ENCODE measurements around the gene NGFR. TPM values are rescaled to one million over a fixed set of nuclear protein-coding genes. Genes with fewer than 3 reads are reported as not detected.

Gene NGFR
- total RNA-seq, 2 donors from 2014 or later: not detected

- Mint-ChIP-seq H3K36me3 (no peaks in the 10 kb centered on the region), H3K9me3 (no peaks in the 10 kb centered on the region), H3K27ac (no peak overlapping the region)
- DNase-seq (ENCODE audit: low spot score in 2 of 2) (no peak), ATAC-seq (no peak)
Measured at GRCh38 chr17:49506282-49506681, 11.2 kb downstream of the NGFR start.

GRCh38 chr17:49508061-49508865 lies 13.2 kb downstream of the NGFR start:
- no peaks in the 10 kb centered on the region for H3K36me3 Mint-ChIP-seq
- DNase-seq (ENCODE audit: low spot score in 2 of 2) (no peak), ATAC-seq (no peak)
- H3K27ac Mint-ChIP-seq: no peak overlapping the region
- no peaks in the 10 kb centered on the region for H3K9me3 Mint-ChIP-seq

- Mint-ChIP-seq H3K36me3 (no peaks in the 10 kb centered on the region), H3K9me3 (no peaks in the 10 kb centered on the region), H3K27ac (no peak overlapping the region)
- DNase-seq (ENCODE audit: low spot score in 2 of 2) (no peak), ATAC-seq (no peak)
Measured at GRCh38 chr17:49508866-49509587, 13.9 kb downstream of the NGFR start.

GRCh38 chr17:49509588-49509917 lies 14.5 kb downstream of the NGFR start:
- no peak overlapping the region for H3K27ac Mint-ChIP-seq
- ATAC-seq: no peak
- no peak for DNase-seq (ENCODE audit: low spot score in 2 of 2)
- no peaks in the 10 kb centered on the region for H3K9me3 Mint-ChIP-seq
- H3K36me3 Mint-ChIP-seq: no peaks in the 10 kb centered on the region

- Mint-ChIP-seq H3K36me3 (no peaks in the 10 kb centered on the region), H3K9me3 (no peaks in the 10 kb centered on the region), H3K27ac (no peak overlapping the region)
- DNase-seq (ENCODE audit: low spot score in 2 of 2) (no peak), ATAC-seq (no peak)
Measured at GRCh38 chr17:49510059-49510719, 15.1 kb downstream of the NGFR start.

GRCh38 chr17:49510720-49511110 lies 15.6 kb downstream of the NGFR start:
- no peak overlapping the region for H3K27ac Mint-ChIP-seq
- DNase-seq (ENCODE audit: low spot score in 2 of 2) (no peak), ATAC-seq (no peak)
- no peaks in the 10 kb centered on the region for H3K36me3 Mint-ChIP-seq
- no peaks in the 10 kb centered on the region for H3K9me3 Mint-ChIP-seq

GRCh38 chr17:49511810-49512209 lies 16.7 kb downstream of the NGFR start:
- no peak for DNase-seq (ENCODE audit: low spot score in 2 of 2)
- H3K9me3 Mint-ChIP-seq: no peaks in the 10 kb centered on the region
- no peak for ATAC-seq
- no peak overlapping the region for H3K27ac Mint-ChIP-seq
- no peaks in the 10 kb centered on the region for H3K36me3 Mint-ChIP-seq

- no peak for DNase-seq (ENCODE audit: low spot score in 2 of 2)
- ATAC-seq: no peak
- no peaks in the 10 kb centered on the region for H3K9me3 Mint-ChIP-seq
- H3K27ac Mint-ChIP-seq: no peak overlapping the region
- no peaks in the 10 kb centered on the region for H3K36me3 Mint-ChIP-seq
Measured at GRCh38 chr17:49512296-49513043, 17.4 kb downstream of the NGFR start.

- no peak overlapping the region for H3K27ac Mint-ChIP-seq
Measured at GRCh38 chr17:49513044-49513395, 17.9 kb downstream of the NGFR start.

GRCh38 chr17:49513641-49514040 lies 18.5 kb downstream of the NGFR start:
- Mint-ChIP-seq H3K27ac (no peak overlapping the region), H3K36me3 (no peaks in the 10 kb centered on the region), H3K9me3 (no peaks in the 10 kb centered on the region)
- no peak for DNase-seq (ENCODE audit: low spot score in 2 of 2)
- no peak for ATAC-seq

More at GRCh38 chr17:49513044-49513395, 17.9 kb downstream of the NGFR start:
- ATAC-seq: no peak
- DNase-seq (ENCODE audit: low spot score in 2 of 2): no peak
- no peaks in the 10 kb centered on the region for H3K9me3 Mint-ChIP-seq
- no peaks in the 10 kb centered on the region for H3K36me3 Mint-ChIP-seq

GRCh38 chr17:49514071-49514721 lies 19.1 kb downstream of the NGFR start:
- Mint-ChIP-seq H3K9me3 (no peaks in the 10 kb centered on the region), H3K27ac (peak overlapping the region in 1 of 2 donors; percentile 60), H3K36me3 (no peaks in the 10 kb centered on the region)
- ATAC-seq (no peak), DNase-seq (ENCODE audit: low spot score in 2 of 2) (no peak)

GRCh38 chr17:49515196-49515770 lies 20.2 kb downstream of the NGFR start:
- H3K27ac Mint-ChIP-seq: peak overlapping the region; percentile 36 to 50
- no peaks in the 10 kb centered on the region for H3K9me3 Mint-ChIP-seq
- ATAC-seq (peak in 1 of 2 donors; percentile 59), DNase-seq (ENCODE audit: low spot score in 2 of 2) (no peak)
- no peaks in the 10 kb centered on the region for H3K36me3 Mint-ChIP-seq

- DNase-seq (ENCODE audit: low spot score in 2 of 2): no peak
Measured at GRCh38 chr17:49516180-49516579, 21.1 kb downstream of the NGFR start.

GRCh38 chr17:49518346-49519078 lies 23.4 kb downstream of the NGFR start:
- Mint-ChIP-seq H3K27ac (no peak overlapping the region), H3K36me3 (no peaks in the 10 kb centered on the region), H3K9me3 (no peaks in the 10 kb centered on the region)
- DNase-seq (ENCODE audit: low spot score in 2 of 2) (no peak), ATAC-seq (no peak)

More at GRCh38 chr17:49516180-49516579, 21.1 kb downstream of the NGFR start:
- ATAC-seq: no peak
- Mint-ChIP-seq H3K9me3 (no peaks in the 10 kb centered on the region), H3K27ac (no peak overlapping the region), H3K36me3 (no peaks in the 10 kb centered on the region)

GRCh38 chr17:49519781-49520180 lies 24.7 kb downstream of the NGFR start:
- DNase-seq (ENCODE audit: low spot score in 2 of 2): no peak
- Mint-ChIP-seq H3K36me3 (no peaks in the 10 kb centered on the region), H3K27ac (no peak overlapping the region), H3K9me3 (no peaks in the 10 kb centered on the region)
- no peak for ATAC-seq
